Activated T-cell treated with anti-CD3 and anti-CD28 coated beads for 48 hours (primary cell): ENCODE results near the gene NBPF3.
A peak's percentile ranks its signal among the peaks of the same experiment; 100 is the strongest.
"Not testable (repeated sequence)": the region's sequence is repeated elsewhere in the genome, so short reads cannot be mapped to it uniquely, and the experiment has no call there.

Experiments
- DNase-seq: peaks from one replicate; pipeline ENCODE4 v3.0.0-alpha.2; 2020; ENCODE audit warnings: low read depth

NBPF3 gene

GRCh38 chr1:21439721-21440629, at the start of gene NBPF3:
TSS of gene NBPF3 (plus strand) at chr1:21440137. CDS start at chr1:21445087, 4,950 bp downstream.
- DNase-seq, result peak; percentile 83

GRCh38 chr1:21391497-21391896, 48.4 kb upstream of the NBPF3 start:
- no peak for DNase-seq

GRCh38 chr1:21392587-21393263, 47.2 kb upstream of the NBPF3 start:
- no peak for DNase-seq

- DNase-seq, result no peak
Observed at GRCh38 chr1:21396516-21396915, 43.4 kb upstream of the NBPF3 start.

- DNase-seq, result no peak
Observed at GRCh38 chr1:21397813-21398188, 42.1 kb upstream of the NBPF3 start.

GRCh38 chr1:21401726-21402346, 38.1 kb upstream of the NBPF3 start:
- not testable (repeated sequence) for DNase-seq

- DNase-seq, result no peak
Observed at GRCh38 chr1:21406659-21407058, 33.3 kb upstream of the NBPF3 start.

GRCh38 chr1:21409897-21410296, 30.0 kb upstream of the NBPF3 start:
- not testable (repeated sequence) for DNase-seq

GRCh38 chr1:21414015-21414414, 25.9 kb upstream of the NBPF3 start:
- DNase-seq, result no peak

GRCh38 chr1:21420378-21420777, 19.6 kb upstream of the NBPF3 start:
- DNase-seq, result not testable (repeated sequence)

GRCh38 chr1:21421307-21421706, 18.6 kb upstream of the NBPF3 start:
- DNase-seq, result not testable (repeated sequence)

- DNase-seq, result not testable (repeated sequence)
Observed at GRCh38 chr1:21427798-21428480, 12.0 kb upstream of the NBPF3 start.

- not testable (repeated sequence) for DNase-seq
Observed at GRCh38 chr1:21428481-21429073, 11.4 kb upstream of the NBPF3 start.

GRCh38 chr1:21429210-21429609, 10.7 kb upstream of the NBPF3 start:
- DNase-seq, result not testable (repeated sequence)

GRCh38 chr1:21430875-21431274, 9.1 kb upstream of the NBPF3 start:
- not testable (repeated sequence) for DNase-seq

- no peak for DNase-seq
Observed at GRCh38 chr1:21434394-21434793, 5.5 kb upstream of the NBPF3 start.

- DNase-seq, result no peak
Observed at GRCh38 chr1:21435646-21436487, 4.1 kb upstream of the NBPF3 start.

- no peak for DNase-seq
Observed at GRCh38 chr1:21436488-21437340, 3.2 kb upstream of the NBPF3 start.

GRCh38 chr1:21437341-21437640, 2.6 kb upstream of the NBPF3 start:
- DNase-seq, result no peak
